GM12864 (cell line): ENCODE data around the gene USP10.
"Not testable (repeated sequence)": the region's sequence is repeated elsewhere in the genome, so short reads cannot be mapped to it uniquely, and the experiment has no call there.

Experiments used
- DNase-seq: peaks from one replicate; pipeline ENCODE4 v3.0.0-alpha.2; 2011; ENCODE audit warnings: low read depth
- H3K4me3 ChIP-seq: 2 replicates; pipeline ENCODE4 v1.5.1; 2011; ENCODE audit warnings: mild to moderate bottlenecking, low read depth, low read length, control low read depth
- CTCF ChIP-seq: IDR thresholded peaks from 2 replicates; pipeline ENCODE4 v1.5.1; 2011; ENCODE audit warnings: low read depth, mild to moderate bottlenecking, moderate library complexity, low read length, control low read depth, inconsistent platforms; ENCODE audit errors: missing control alignments

Gene USP10

GRCh38 chr16:84741340-84741830 lies 41.6 kb downstream of the USP10 start:
- no peak for TF ChIP-seq CTCF
- DNase-seq: no peak
- no peak overlapping the region for H3K4me3 ChIP-seq

- DNase-seq: no peak
- no peak overlapping the region for H3K4me3 ChIP-seq
- TF ChIP-seq CTCF: no peak
Observed at GRCh38 chr16:84742641-84743092, 42.9 kb downstream of the USP10 start.

- TF ChIP-seq CTCF: no peak
- H3K4me3 ChIP-seq: no peak overlapping the region
- no peak for DNase-seq
Observed at GRCh38 chr16:84746231-84746630, 46.4 kb downstream of the USP10 start.

- no peak for DNase-seq
- no peak for TF ChIP-seq CTCF
- H3K4me3 ChIP-seq: no peak overlapping the region
Observed at GRCh38 chr16:84746875-84747274, 47.1 kb downstream of the USP10 start.

- H3K4me3 ChIP-seq, DNase-seq: not testable (repeated sequence)
Observed at GRCh38 chr16:84748247-84748646, 48.4 kb downstream of the USP10 start.

GRCh38 chr16:84749072-84749471 lies 49.3 kb downstream of the USP10 start:
- H3K4me3 ChIP-seq: no peak overlapping the region
- TF ChIP-seq CTCF: no peak
- DNase-seq: no peak

- TF ChIP-seq CTCF: no peak
- DNase-seq: no peak
- no peak overlapping the region for H3K4me3 ChIP-seq
Observed at GRCh38 chr16:84749815-84750214, 50.0 kb downstream of the USP10 start.
